HG03457 (cell line): Measurements from ENCODE around the gene RECK.

Experiments
- ATAC-seq: cut with Tn5 transposase; IDR thresholded peaks from one replicate; pipeline ENCODE4 v1.9.1; 2021; ENCODE audit warnings: moderate number of reproducible peaks; ENCODE audit not compliant: unreplicated experiment

The RECK gene

DNA sequence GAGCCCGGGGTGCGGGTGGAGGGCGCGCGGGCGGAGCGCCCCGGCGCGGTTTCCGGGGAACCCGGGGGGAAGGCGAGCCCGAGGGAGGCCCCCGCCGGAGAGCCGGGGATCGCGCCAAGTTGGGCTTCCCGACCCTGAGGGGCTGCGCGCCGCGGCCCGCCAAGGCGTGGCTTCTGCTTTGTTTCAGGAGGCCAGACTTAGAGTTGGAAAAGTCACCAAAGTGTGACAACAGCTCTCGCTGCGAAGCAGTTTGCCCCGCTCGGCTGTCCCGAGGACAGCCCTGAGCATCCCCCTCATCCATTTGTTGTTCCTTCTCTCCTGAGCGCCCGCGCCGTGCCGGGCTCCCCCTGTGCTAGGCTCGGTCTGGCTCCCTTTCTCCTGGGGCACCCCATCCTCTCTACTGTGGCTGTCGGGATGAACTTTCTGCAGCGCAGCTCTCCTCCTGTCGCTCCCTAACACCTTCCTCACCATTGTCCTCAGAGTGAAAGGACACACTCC is 100.2 kb downstream of the RECK start:
- peak; percentile 23 for ATAC-seq

- ATAC-seq, result no peak
Measured at GRCh38 chr9:36137392-36138004, 100.8 kb downstream of the RECK start.

GRCh38 chr9:36138496-36138895 is 101.8 kb downstream of the RECK start:
- ATAC-seq, result no peak

DNA sequence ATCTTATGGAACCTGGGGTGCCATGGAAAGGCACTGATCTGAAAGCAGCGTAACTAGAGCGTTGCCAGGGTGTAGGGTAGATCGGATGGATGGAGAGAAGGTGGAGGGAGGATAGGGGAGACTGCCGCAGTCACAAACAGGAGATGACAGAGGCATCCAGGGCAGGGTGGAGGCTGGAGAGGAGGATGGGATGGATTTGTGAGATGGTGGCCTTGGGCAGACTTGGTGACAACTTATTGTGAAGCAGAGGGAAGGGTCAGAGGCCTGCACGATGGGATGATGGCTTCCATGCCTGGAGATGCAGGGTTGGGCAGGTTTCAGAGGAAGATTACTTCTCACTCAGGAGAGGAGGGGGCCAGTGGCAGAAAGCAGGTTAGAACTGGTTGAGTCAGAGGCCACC is 102.2 kb downstream of the RECK start:
- ATAC-seq, result no peak

DNA sequence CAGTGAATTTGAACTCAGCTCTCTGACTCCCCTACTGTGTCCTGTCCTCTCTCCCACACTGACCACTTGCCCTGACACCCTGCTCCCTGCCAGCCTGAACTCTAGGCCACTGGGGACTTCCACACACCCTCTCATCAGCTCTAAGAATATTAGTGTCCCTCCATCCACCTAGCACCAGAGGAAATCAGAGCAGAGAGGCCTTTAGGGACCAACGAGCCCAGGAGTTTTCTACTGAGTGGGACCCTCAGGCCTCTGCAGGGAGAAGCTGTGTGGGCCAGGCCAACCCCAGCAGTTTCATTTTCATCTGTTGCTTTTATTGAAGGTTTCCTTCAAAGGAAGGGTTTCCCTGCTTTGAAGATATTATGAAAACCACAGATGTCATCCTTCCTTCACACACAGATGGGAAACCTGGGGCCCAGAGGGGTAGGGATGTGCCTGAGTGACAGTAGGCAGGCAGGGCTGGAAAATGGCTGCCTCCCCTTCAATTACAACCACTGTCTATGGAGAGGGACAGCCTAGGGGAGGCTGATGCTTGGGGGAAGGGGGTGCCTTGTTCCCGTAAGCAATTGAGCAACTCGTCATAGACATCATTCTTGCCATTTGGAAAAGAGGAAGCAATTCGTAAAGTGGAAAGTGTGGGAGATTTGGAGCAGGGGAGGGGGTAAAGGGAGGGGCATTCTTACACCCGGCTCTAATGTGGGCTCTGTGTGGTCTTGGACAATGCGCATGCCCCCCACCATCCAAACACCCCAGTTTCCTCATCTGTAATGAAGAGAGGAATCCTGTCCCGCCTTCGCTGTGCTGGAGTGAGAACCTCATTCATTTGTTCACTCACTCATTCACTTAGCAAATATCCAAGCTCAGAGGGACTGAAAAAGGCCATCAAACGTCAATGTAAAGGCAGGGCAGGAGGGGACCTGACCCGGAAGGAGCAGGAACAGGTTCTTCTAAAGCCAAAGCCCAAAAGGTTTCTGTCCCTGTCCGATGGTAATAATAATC is 103.7 kb downstream of the RECK start:
- no peak for ATAC-seq

DNA sequence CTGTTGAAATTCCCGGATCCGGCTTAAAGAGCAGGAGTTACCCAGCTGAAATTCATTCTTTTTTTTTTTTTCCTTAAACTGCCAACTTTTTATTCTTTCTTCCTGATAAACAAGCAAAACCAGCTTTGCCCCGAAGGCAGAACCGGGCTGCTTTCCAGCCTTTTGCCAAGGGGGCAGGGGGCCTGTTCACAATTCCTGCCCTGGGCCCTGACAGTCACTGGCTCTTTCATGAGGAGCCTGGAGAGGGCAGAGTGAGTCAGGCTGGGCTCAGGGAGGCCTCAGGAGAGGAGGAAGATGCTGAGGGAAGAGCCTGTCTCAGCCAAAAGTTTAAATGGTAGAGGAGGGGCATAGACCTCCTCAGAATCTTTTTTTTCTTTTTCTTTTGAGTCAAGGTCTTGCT is 104.6 kb downstream of the RECK start:
- no peak for ATAC-seq

DNA sequence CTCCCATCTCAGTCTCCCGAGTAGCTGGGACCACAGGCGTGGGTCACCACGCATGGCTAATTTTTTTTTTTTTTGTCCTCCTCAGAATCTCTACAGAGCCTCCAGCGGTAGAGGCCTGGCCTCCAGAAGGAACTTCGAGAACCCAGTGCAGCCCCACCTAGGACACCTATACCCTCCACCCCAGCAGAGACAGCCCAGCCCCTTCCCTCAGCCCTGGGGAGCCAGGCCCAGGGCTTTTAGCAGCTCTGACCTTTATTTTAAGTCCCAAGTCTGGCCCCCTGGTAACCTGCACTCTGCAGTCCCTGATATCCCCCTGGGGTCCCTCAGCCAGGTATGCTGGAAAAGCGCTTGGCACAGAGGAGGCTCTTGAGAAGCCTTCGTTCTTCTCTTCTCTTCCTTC is 105.0 kb downstream of the RECK start:
- no peak for ATAC-seq

DNA sequence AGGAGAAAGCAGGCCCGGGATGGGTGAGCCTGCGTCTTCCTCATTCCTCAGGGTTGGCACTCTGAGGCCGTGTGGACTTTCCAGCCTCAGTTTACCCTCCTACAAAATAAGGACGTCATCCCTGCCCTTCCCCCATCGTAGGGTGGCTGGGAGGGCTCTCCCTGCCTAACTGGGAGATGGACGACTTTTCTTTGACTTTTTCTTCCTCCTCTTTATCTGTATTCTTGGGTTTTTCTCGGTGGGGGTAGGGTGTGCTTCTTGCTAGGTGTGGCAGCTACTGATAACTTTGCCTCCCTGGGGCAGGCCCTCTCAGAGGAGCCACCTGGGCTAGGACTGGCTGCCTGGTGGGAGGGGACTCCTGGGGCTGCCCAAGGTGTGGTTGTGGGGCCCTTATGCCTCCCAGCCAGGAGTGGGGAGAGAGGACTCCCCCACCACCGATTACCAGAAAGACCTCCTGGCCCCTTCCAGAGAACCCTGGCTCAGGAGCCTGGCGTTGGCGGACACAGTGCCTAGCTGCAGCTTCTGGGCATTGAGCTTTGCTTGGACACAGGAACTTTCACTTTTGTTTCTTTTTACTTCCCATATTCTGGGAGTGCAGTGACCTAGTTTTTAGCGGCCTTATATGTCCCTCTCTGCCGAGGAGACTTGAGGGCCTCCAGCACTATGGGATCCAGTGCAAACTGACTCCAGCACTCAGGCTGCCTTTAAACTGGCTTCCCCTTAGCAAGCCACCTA is 106.0 kb downstream of the RECK start:
- ATAC-seq, result no peak

DNA sequence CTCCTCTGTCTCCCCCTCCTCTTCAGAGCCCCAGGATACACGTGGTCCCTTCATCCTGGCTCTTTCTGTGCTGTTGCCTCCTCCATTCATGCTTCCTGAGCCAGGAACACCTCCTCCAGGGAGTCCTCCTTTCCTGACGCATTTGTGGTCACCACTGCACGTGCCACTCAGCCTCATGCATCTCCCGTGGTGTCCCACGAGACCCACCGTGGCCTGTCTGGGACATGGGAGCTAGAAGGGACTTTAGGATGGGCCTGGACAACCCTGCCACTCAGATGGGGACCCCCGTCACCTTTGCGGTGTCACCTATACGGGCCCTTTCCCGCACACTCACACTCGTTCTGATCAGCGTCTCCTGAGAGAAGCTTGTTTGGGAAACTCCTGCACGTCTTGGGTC is 106.5 kb downstream of the RECK start:
- no peak for ATAC-seq

GRCh38 chr9:36144309-36145232 is 107.9 kb downstream of the RECK start:
- ATAC-seq, result no peak

- no peak for ATAC-seq
Measured at GRCh38 chr9:36145970-36146369, 109.3 kb downstream of the RECK start.

DNA sequence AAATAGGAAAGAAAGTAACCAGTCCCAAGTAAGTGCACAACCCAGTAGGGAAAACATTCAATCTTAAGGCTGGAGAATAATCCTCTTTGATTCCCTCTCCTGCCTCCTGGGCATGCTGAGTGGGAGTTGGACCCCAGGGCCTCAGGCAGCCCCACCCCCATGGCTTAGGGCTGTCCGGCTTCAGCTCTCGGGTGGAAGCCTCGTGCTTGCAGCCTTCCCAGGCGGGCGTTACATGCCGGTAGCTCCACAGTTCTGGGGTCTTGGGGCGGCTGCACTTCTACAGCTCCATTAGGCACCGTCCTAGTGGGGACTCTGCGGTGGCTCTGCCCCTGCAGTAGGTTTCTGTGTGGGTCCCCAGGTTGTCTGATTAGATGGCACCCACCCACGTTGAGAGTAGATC is 109.9 kb downstream of the RECK start:
- no peak for ATAC-seq

GRCh38 chr9:36147441-36148175 is 110.9 kb downstream of the RECK start:
- no peak for ATAC-seq

- ATAC-seq, result no peak
Measured at GRCh38 chr9:36148311-36149051, 111.8 kb downstream of the RECK start.

DNA sequence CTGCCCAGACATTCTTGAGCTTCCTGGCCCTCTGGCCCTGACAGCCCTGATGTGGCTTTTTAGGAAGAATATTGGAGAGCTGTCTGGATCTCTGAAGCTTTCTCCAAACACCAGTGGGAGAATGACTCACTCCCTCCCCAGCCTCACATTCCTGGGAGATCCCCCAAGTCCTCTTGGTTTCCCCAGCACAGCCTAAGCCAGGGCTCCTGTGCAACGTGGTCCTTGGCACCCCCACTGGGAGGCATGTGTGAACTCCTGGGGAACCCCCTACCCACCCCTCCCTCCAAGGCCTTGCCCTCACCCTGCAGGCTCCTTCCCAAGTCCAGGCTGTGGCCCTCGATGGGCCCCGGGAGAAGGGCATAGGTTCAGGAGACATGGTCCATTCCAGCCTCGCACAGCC is 112.5 kb downstream of the RECK start:
- ATAC-seq, result no peak

GRCh38 chr9:36150574-36151315 is 114.0 kb downstream of the RECK start:
- no peak for ATAC-seq

- peak; percentile 63 for ATAC-seq
Measured at GRCh38 chr9:36151316-36152210, 114.8 kb downstream of the RECK start.
